ENCODE measurements around the gene MYL4. TPM values are rescaled to one million over a fixed set of nuclear protein-coding genes. Genes with fewer than 3 reads are reported as not detected.

Gene MYL4
- total RNA-seq, 1 donor from 2014 or later: 1.1 TPM

DNA sequence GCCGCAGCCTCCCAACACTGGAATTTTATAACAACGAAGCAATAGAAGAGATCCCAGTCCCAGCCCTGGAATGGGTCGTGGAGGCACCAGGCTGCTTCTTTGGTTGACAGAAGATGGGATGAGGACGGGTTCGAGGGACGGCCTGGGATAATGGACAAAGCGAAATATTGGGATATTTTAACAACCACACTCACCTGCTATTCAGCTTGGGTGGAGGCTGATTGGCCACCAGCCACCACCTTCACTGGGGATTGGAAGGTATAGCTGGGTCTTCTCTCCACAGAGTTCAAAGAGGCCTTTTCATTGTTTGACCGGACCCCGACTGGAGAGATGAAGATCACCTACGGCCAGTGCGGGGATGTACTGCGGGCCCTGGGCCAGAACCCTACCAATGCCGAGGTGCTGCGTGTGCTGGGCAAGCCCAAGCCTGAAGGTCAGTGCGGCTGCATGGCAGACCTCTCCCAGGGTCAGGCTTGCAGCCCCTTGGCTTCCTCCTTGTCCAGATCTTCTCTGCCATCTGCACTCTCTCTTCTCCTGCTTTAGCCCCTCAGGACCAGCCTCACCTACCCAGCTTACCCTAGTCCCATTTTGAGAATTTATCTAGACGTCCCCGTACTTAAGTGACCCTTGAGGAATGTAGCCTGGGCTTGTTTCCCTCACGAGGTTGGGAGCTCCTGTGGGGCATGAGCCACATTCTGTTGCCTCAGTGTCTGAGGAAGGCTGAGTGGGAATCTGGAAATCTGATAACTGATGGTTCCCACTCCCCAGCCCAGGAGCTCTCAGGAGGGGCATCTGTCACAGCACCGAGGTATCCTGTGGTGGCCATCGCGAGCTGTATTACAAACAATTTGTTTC is 10.7 kb downstream of the MYL4 start:
- Mint-ChIP-seq H3K4me1 (peaks cover 7% of the 10 kb centered on the region), H3K27me3 (ENCODE audit: low read depth) (peaks cover 8% of the 10 kb centered on the region), H3K27ac (no peak overlapping the region), H3K36me3 (peaks cover 2% of the 10 kb centered on the region), H3K9me3 (peaks cover 12% of the 10 kb centered on the region), H3K4me3 (no peak overlapping the region)
- TF ChIP-seq, protein P1, sequence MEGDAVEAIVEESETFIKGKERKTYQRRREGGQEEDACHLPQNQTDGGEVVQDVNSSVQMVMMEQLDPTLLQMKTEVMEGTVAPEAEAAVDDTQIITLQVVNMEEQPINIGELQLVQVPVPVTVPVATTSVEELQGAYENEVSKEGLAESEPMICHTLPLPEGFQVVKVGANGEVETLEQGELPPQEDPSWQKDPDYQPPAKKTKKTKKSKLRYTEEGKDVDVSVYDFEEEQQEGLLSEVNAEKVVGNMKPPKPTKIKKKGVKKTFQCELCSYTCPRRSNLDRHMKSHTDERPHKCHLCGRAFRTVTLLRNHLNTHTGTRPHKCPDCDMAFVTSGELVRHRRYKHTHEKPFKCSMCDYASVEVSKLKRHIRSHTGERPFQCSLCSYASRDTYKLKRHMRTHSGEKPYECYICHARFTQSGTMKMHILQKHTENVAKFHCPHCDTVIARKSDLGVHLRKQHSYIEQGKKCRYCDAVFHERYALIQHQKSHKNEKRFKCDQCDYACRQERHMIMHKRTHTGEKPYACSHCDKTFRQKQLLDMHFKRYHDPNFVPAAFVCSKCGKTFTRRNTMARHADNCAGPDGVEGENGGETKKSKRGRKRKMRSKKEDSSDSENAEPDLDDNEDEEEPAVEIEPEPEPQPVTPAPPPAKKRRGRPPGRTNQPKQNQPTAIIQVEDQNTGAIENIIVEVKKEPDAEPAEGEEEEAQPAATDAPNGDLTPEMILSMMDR (IDR thresholded peaks at IDR 0.05; ENCODE audit: unreplicated experiment): no peak
- DNase-seq (ENCODE audit: low spot score in 2 of 2, unreplicated experiment in 2 of 2): no peak

DNA sequence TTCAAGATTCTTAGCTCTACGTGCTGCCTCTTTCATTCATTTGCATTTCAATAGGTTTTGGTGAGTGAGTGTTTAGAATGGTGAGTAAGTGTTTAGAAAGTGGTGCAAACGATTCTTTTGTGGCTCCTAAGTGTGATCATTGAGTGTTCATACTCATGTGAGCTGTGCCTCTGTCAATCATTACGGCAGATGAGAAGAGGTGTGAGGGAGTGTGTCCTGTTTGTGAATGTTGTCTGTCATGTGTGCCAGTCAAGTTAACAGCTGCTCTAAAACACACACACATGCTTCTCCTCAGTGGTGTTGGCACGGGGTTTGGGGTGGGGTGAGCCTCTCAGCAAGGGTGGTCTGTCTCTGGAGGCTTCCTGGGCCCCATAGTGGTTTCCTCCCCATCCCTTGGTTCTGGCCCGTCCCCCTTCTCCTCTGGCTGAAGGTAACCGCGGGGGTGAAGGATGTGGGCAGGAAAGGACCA is 11.4 kb downstream of the MYL4 start:
- peaks cover 12% of the 10 kb centered on the region for H3K9me3 Mint-ChIP-seq

DNA sequence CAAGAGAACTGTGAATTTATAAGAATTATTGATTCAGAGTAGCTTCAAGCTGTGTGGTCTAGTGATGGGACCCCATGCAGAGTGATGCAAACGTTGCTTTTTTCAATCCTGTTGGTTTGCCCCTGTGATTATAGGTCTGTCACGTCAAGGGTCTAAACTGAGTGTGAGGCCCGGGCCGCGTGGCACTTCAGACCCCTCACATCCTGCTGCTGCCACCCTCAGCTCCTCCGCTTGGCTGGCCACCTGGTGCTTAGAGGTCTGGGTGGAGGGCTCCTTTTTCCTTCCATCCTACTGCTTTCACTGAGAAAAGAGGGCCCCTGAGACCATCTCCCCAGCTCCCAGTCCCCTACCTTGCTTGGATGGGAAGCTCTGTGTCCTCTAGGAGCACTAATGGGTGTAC is 12.0 kb downstream of the MYL4 start:
- H3K4me3 Mint-ChIP-seq: no peak overlapping the region
- H3K36me3 Mint-ChIP-seq: peaks cover 2% of the 10 kb centered on the region
- peaks cover 7% of the 10 kb centered on the region for H3K4me1 Mint-ChIP-seq
- TF ChIP-seq, protein P1 (IDR thresholded peaks at IDR 0.05; ENCODE audit: unreplicated experiment): no peak
- H3K27ac Mint-ChIP-seq: no peak overlapping the region
- H3K9me3 Mint-ChIP-seq: peaks cover 12% of the 10 kb centered on the region
- peaks cover 8% of the 10 kb centered on the region for H3K27me3 Mint-ChIP-seq (ENCODE audit: low read depth)
- DNase-seq (ENCODE audit: low spot score in 2 of 2, unreplicated experiment in 2 of 2): no peak

More for the DNA sequence above, 11.4 kb downstream of the MYL4 start:
- Mint-ChIP-seq H3K4me1 (peaks cover 7% of the 10 kb centered on the region), H3K27me3 (ENCODE audit: low read depth) (peaks cover 8% of the 10 kb centered on the region), H3K4me3 (no peak overlapping the region), H3K36me3 (peaks cover 2% of the 10 kb centered on the region), H3K27ac (no peak overlapping the region)
- no peak for DNase-seq (ENCODE audit: low spot score in 2 of 2, unreplicated experiment in 2 of 2)
- TF ChIP-seq, protein P1 (IDR thresholded peaks at IDR 0.05; ENCODE audit: unreplicated experiment): no peak

DNA sequence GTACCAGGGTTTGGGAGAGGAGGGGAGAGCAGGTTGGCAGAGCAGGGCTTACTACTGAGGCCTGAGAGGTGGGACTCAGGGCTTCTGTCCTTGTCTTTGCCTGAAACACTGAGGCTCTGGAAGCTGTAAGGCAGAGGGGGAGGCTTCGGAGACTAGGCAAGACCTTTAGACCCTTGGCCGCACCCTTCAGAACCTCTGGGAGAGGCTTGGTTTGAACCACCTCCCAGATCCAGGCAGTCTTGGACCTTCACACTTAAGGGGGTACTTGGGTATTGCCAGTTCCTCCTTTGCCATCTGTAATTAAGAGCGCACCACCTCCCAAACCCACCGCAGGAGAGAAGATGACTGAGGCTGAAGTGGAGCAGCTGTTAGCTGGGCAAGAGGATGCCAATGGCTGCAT is 12.9 kb downstream of the MYL4 start:
- peaks cover 12% of the 10 kb centered on the region for H3K9me3 Mint-ChIP-seq
- no peak overlapping the region for H3K4me3 Mint-ChIP-seq
- DNase-seq (ENCODE audit: low spot score in 2 of 2, unreplicated experiment in 2 of 2): no peak
- TF ChIP-seq, protein P1 (IDR thresholded peaks at IDR 0.05; ENCODE audit: unreplicated experiment): no peak
- H3K36me3 Mint-ChIP-seq: peaks cover 2% of the 10 kb centered on the region
- H3K4me1 Mint-ChIP-seq: peaks cover 7% of the 10 kb centered on the region
- peaks cover 8% of the 10 kb centered on the region for H3K27me3 Mint-ChIP-seq (ENCODE audit: low read depth)
- H3K27ac Mint-ChIP-seq: no peak overlapping the region

DNA sequence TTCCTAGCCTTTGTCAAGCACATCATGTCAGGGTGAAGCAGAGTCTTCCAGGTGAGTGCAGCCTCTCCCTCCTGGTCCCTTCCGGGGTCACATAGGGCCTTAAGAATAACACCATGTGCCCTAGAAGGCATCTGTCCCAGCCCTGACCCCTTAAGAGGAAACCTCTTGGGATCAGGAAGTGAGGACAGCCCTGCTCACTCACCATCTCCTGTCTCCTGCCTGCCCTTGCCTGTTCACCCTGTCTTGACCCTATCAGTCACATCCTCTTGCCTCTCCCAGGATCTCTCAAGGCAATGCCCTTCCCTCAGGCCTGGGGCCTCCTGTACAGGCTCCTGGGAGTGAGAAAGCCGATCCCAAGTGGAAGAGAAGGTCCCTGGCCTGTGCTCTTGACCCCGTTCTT is 13.9 kb downstream of the MYL4 start:
- Mint-ChIP-seq H3K36me3 (peaks cover 2% of the 10 kb centered on the region), H3K27me3 (ENCODE audit: low read depth) (peaks cover 8% of the 10 kb centered on the region), H3K27ac (no peak overlapping the region), H3K4me3 (no peak overlapping the region), H3K9me3 (peaks cover 12% of the 10 kb centered on the region), H3K4me1 (peaks cover 7% of the 10 kb centered on the region)
- TF ChIP-seq, protein P1 (IDR thresholded peaks at IDR 0.05; ENCODE audit: unreplicated experiment): no peak
- no peak for DNase-seq (ENCODE audit: low spot score in 2 of 2, unreplicated experiment in 2 of 2)
